HG02970 (cell line): ENCODE results near the gene TRIP6.

Experiments
- ATAC-seq: cut with Tn5 transposase; IDR thresholded peaks from one replicate; pipeline ENCODE4 v1.9.1; 2021; ENCODE audit warnings: mild to moderate bottlenecking, moderate library complexity, moderate number of reproducible peaks; ENCODE audit not compliant: unreplicated experiment, low FRiP score

The TRIP6 gene

DNA sequence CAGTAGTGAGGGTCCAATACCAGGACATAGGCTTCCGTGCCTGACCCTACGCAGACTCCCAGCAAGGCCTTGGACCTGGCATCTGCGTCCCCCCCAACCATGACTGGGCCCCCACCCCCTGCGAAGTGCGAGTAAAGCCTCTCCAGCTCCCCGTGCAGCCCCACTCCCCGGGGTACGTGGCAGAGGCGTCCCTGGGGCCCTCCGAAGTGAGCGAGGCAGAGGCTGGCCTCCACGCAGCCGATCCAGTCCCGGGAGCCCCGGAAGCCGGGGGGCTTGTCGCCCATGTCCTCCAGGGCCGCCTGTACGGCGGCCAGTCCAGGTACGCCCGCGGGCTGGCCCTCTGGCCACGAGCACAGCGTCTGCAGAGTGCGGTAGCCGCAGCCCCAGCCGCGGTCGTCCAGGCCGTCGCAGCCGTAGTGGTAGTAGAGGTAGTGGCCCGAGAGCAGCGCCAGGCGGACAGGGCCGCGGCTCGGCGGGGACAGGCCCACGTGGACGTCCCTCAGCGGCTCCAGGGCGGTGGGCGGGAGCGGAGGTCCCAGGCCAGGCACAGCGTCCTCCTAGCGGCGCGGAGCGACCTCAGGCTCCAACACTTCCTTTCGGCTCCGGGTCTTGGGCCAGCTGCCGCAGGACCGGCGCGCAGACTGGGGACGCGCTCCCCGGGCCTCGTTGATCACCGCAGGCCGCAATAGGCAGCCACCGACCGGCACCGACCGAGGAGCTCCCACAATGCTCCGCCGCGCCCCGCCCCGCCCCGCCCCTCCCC lies 22.0 kb downstream of the TRIP6 start, which contains the start of gene UFSP1:
Gene UFSP1, minus strand, starts transcription at position 728 of the 763 bp plus-strand sequence. Its CDS starts 444 bp downstream, at position 284.
- peak; percentile 29 for ATAC-seq

- ATAC-seq = no peak
Observed at GRCh38 chr7:100890653-100891567, 23.7 kb downstream of the TRIP6 start.

DNA sequence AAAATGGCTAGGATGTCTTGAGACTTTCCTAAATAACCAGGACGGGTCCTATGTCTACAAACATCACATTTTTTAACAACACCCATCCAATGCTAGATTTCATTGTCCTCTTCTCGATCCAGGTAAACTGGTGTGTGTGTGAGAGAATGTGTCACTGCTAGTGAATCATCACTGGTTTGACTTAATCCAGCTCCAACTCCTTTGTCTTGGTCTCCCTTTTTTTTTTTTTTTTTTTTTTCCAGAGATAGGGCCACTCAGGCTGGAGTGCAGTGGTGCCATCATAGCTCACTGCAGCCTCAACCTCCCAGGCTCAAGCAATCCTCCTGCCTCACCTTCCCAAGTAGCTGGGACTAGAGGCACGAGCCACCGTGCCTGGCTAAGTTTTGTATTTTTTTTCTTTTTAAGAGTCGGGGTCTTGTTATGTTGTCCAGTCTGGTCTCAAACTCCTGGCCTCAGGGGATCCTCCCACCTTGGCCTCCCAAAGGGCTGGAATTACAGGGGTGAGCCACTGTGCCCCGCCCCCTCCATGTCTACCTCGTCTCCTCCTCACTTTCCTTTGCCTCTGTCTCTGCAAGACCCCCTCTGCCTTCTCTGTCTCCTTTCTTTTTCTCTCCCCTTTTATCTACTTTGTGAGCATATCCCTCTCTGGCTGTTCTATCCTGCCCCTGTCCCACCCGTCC lies 24.5 kb downstream of the TRIP6 start:
- ATAC-seq = no peak

DNA sequence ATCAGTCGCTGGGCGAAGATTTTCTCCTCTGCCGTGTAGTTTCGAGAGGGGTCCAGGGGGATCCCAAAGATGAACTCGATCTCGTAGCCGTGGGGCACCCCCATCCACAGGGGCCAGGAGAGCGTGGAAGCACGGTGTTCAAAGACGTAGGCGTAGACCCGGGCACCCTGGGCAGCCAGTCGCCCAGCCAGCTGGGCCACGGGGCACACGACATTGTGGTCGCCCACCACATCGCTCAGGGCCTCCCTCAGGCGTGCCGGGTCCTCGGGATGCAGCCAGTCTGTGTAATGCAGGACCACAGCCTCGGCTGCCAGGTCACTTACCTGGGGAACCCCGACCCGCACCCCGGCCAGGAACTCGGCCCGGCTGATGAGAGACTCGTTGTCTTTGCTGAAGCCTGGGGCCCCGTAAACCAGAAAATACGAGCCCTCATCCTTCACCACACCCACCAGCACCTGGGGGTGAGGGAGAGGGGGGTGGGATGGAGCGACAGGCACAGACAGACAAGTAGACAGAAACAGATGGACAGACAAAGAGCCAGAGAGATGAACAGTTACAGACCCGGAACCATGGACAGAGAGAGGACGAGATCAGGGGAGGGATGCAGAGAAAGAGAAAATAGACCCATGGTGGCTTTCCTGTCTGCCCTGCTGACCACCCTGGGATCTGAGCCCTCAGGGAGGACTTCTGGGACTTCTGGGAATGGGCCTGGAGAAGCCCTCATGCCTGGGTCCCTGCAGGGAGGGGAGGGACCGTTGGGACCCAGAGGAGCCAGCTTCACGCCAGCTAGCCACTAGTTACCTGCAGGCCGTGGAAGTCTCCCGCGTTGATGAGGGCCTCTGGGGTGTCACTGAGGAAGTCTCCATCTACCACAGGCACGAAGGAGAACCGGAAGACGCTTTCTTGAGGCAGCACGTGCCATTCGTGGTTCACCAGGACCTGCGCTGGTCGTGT lies 25.5 kb downstream of the TRIP6 start:
- no peak for ATAC-seq

- no peak for ATAC-seq
Observed at GRCh38 chr7:100893318-100893895, 26.2 kb downstream of the TRIP6 start.

- ATAC-seq = no peak
Observed at GRCh38 chr7:100893910-100894721, 26.9 kb downstream of the TRIP6 start.

GRCh38 chr7:100894860-100895700 lies 27.9 kb downstream of the TRIP6 start:
- no peak for ATAC-seq

- ATAC-seq = no peak
Observed at GRCh38 chr7:100895701-100895955, 28.4 kb downstream of the TRIP6 start, which contains the start of gene ACHE. ACHE (minus strand) TSS chr7:100895888; CDS start chr7:100894232, 1,656 bp downstream.

DNA sequence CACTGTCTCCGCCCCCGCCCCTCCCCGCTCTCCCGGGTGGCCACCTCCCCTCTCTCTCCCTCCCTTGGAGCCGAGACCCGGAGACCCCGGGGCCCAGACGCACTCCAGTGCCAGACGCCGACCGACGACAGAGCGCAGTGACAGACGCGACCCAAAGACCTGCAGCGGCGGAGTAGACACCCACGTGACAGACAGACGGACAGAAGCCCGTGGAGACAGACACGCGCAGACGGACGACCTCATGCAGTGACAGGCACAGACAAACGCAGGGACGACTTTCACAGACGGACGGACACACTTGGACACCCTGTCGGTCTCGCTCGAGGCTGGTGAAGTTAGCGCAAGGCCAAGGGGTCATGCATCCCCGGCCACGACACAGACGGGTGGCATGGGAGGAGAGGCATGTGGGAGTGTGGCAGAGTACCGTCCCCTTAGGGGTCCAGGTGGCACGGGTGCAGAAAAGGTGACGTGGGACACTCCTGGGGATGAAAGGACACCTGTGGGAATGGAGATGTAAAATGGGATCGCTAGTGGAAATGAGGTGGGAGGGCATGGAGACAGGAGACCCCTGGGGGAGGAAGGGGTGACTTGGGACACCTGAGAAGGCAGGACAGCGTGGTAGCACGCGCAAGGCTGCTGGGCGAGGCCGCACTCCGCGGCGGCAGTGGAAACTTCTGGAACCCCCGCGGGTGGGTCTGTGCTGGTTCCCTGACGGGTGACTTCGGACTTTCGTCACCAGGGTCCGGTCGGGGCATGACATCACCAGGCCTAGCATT lies 29.0 kb downstream of the TRIP6 start:
- no peak for ATAC-seq

DNA sequence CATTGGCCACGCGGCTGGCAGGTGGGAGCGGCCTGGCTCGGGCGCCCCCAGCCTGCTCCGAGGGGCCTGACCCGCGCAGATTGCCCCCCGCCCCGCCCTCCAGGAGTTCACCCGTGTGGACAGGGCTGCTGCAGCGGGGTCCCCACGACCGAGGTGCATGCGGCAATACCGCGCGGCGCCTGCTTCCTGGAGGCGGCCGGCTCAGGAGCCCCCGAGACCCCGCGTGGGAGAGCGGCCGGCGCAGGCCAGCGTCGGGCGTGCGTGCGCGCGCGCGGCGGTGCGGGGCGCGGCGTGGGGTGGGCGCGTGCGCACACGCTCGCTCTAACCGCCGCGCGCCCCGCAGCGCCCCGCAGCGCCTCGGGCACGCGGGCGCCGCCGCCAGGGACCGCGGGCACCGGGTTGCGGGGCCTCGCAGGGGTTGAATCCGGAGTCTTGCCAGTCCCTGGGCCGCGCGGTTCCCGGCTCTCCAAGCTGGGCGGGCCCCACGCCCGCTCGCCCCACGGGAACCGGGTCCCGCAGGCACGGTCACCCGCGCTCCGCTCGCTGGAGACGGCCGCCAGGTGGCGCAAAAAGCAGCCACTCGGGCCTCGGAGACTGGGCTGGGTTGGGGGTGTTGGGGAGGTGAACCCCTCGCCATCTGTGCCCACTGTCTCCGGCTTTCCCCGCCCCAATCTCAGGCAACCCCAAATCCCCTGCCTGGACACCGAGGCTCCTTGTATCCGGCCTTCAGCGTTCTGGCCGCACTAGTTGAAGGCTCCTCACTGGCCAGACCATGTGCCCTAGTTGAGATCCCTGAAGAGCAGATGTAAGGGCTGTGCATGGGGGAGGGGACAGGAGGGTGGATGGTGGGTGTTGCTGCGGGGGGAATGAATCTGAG lies 29.8 kb downstream of the TRIP6 start:
- ATAC-seq = no peak

GRCh38 chr7:100897772-100898454 lies 30.7 kb downstream of the TRIP6 start:
- no peak for ATAC-seq

- ATAC-seq = no peak
Observed at GRCh38 chr7:100899432-100899831, 32.2 kb downstream of the TRIP6 start.

- no peak for ATAC-seq
Observed at GRCh38 chr7:100900978-100901377, 33.8 kb downstream of the TRIP6 start.

- no peak for ATAC-seq
Observed at GRCh38 chr7:100901921-100902332, 34.7 kb downstream of the TRIP6 start.

DNA sequence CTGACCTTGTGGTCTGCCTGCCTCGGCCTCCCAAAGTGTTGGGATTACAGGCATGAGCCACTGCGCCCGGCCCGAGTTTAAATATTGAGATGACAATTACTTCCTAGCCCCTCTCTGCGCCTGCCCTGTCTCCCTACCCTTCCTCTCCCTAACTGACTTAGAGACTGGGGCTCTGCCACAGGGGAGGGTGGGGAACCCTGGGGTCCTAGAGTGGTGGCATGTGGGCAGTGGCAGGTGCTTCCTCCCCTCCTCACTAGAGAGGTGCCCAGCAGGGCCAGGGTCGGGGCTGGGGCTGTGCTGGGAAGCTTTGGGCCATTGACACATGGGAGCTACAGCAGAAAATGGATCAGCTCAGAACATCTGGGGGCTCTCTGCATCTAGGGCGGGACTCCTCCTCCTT lies 35.5 kb downstream of the TRIP6 start:
- ATAC-seq = no peak

DNA sequence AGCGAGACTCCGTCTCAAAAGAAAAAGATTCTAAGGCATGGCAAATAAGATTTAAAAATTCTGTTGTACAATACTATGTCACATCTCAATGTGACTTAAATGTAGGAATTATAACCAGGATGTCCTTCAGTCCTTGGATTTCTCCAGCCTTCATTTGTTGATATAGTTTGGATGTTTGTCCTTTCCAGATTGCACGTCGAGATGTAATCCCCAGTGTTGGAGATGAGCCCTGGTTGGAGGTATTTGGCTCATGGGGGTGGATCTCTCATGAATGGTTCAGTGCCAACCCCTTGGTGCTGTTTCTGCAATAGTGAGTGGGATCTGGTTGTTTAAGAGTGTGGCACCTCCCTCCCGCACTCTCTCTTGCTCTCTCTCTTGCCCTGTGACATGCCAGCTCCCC lies 41.3 kb downstream of the TRIP6 start:
- no peak for ATAC-seq
